Central memory CD8-positive, alpha-beta T cell (primary cell): Measurements from ENCODE around the gene MUC5B.
A peak's percentile ranks its signal among the peaks of the same experiment; 100 is the strongest.

Experiments used
- ATAC-seq: fragments of 150-1000 bp; cut with Tn5 transposase; replicated peaks from 2 replicates; pipeline ENCODE4 v1.10.0; 2022; ENCODE audit warnings: mild to moderate bottlenecking, moderate FRiP score, moderate number of reproducible peaks; ENCODE audit not compliant: poor library complexity, severe bottlenecking; ENCODE audit errors: extremely low read depth
- DNase-seq, 2 donors: peaks; one replicate each; pipeline ENCODE4 v3.0.0; 2021; ENCODE audit warnings: low spot score in 2 of 2
- H3K27ac Mint-ChIP-seq: one replicate; pipeline ENCODE4 v1.8.0; 2022; ENCODE audit warnings: low read depth, mild to moderate bottlenecking, moderate library complexity, mixed read lengths
- H3K27me3 Mint-ChIP-seq: one replicate; pipeline ENCODE4 v1.8.0; 2022; ENCODE audit warnings: mixed read lengths
- H3K36me3 Mint-ChIP-seq: one replicate; pipeline ENCODE4 v1.8.0; 2022; ENCODE audit warnings: mild to moderate bottlenecking, moderate library complexity, mixed read lengths; ENCODE audit not compliant: insufficient read depth
- H3K4me1 Mint-ChIP-seq: one replicate; pipeline ENCODE4 v1.8.0; 2022; ENCODE audit warnings: mixed read lengths
- H3K4me3 Mint-ChIP-seq: one replicate; pipeline ENCODE4 v1.8.0; 2022; ENCODE audit warnings: mild to moderate bottlenecking, moderate library complexity, mixed read lengths
- H3K9me3 Mint-ChIP-seq: one replicate; pipeline ENCODE4 v1.8.0; 2022; ENCODE audit warnings: mixed read lengths

MUC5B gene

DNA sequence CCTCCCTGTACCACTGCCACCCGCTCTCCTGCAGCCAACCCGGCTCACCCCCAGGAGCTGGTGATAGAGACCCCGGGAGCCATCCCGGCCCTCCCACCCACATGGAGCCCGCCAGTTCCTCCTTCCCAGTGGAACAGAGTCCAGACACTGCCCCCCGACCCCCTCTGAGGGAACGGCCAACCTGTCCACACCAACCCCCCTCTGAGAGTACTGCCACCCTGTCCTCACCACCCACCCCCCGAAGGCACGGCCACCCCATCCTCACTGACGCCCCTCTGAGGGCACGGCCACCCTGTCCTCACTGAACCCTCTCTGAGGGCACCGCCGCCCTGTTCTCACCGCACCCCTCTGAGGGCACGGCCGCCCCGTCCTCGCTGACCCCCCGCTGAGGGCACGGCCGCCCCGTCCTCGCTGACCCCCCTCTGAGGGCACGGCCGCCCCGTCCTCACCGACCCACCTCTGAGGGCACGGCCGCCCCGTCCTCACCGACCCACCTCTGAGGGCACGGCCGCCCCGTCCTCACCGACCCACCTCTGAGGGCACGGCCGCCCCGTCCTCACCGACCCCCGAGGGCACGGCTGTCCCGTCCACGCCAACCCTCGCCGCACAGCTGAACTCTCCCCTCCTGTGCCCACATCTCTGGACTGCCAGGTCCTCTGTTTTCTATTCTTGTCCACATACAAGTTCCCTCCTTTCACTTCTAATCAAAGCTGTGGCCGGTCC lies 68.6 kb downstream of the MUC5B start:
- DNase-seq (no peak), ATAC-seq (no peak)
- Mint-ChIP-seq H3K9me3 (no peaks in the 10 kb centered on the region), H3K4me3 (no peak overlapping the region), H3K27ac (no peak overlapping the region), H3K27me3 (no peaks in the 10 kb centered on the region), H3K4me1 (peaks cover 11% of the 10 kb centered on the region), H3K36me3 (peaks cover 16% of the 10 kb centered on the region)

DNA sequence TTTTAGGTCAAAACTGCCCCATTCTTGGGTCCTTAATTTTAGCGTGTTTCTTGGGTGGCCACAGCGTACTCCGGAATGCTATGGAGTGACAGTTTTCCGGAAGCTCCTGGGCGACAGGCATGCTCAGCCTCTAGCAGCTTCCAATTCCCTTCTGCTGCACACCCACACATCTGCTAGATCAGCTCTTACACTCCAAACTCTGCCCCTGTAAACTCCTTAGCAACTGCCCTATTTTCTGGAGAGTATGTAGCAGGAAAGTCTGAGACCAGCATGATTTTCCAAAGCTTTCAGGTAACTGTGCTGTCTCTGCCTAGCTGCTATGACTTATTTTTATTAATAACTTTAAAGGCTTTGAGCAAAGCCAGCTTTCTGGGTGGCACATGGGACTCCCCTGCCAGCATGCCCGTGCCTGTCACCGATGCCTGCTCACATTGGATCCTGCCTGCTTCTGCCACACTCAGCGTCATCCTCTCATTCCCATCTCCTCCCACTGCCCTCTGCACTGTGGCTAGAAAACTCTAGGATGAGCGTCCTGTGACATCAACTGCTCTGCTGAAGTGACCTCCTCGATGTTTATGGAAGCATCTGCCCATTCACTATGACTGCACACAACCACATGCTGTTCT lies 69.3 kb downstream of the MUC5B start:
- no peaks in the 10 kb centered on the region for H3K9me3 Mint-ChIP-seq
- peak overlapping the region; percentile 17 for H3K27ac Mint-ChIP-seq
- peaks cover 14% of the 10 kb centered on the region for H3K36me3 Mint-ChIP-seq
- no peak overlapping the region for H3K4me3 Mint-ChIP-seq
- DNase-seq (no peak), ATAC-seq (no peak)
- no peaks in the 10 kb centered on the region for H3K27me3 Mint-ChIP-seq
- peaks cover 11% of the 10 kb centered on the region for H3K4me1 Mint-ChIP-seq

DNA sequence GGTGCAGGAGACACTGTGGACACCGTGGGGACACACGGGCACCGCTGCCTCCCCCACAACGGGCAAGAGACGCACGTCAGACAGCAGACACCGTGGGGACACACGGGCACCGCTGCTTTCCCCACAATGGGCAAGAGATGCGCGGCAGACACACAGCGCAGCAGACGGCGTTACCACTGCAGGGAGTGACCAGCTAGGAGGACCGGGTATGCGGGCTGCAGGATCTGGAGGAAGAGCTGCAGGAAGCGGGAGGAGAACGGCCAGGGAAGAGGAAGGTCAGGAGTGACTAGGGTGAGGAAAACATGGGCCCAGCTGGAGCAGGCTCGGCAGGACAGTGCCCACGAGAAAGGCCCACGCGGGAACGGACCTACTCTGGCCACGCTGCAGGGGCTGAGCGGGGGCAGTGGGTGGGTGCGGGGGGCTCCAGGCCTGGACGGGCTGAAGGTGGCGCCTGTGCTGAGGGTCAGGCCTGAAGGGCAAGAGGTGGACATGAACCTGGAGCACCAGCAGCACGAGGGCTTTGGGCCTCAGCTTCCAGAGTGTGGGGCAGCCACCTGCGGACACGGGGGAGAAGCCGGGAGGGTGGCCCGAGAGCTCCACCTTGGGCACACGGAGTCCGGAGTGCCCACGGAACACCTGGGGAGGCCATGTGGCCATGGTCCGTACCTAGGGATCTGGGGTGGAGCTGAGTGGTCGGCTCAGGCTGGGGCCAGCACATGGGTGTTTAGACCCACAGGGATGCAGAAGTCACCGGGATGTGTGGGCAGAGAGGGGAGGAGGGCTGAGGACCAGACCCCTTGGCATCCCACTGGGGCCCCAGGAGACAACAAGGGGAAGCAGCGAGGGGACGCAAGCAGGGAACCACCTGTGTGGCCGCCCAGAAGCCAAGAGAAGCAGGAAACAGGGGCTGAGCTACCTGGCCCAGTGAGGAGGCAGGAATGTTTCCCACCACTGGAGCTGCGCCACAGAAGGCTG lies 70.1 kb downstream of the MUC5B start:
- H3K27me3 Mint-ChIP-seq: no peaks in the 10 kb centered on the region
- peaks cover 14% of the 10 kb centered on the region for H3K36me3 Mint-ChIP-seq
- H3K9me3 Mint-ChIP-seq: no peaks in the 10 kb centered on the region
- peaks cover 11% of the 10 kb centered on the region for H3K4me1 Mint-ChIP-seq
- peak overlapping the region; percentile 17 for H3K27ac Mint-ChIP-seq
- no peak overlapping the region for H3K4me3 Mint-ChIP-seq
- DNase-seq: no peak
- ATAC-seq: no peak

DNA sequence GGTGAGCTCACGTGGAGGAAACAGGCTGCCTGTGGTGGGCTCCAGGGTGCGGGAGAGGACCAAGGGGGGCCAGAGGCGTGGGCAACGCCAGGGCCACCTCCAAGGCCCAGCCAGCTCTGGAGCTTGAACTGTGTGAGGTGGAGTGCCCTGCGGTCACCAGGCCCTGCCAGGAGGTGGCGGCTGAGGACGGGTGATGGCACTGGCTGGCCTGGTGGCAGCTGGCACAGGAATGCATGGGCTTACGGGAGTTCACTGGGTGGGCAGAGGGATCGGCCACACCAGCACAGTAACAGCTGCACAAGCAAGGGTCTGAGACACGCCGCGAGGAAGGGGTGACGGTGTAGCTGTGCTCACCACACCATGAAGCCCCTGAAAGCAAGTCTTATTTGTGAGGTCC lies 70.8 kb downstream of the MUC5B start:
- H3K4me1 Mint-ChIP-seq: peaks cover 11% of the 10 kb centered on the region
- DNase-seq: no peak

DNA sequence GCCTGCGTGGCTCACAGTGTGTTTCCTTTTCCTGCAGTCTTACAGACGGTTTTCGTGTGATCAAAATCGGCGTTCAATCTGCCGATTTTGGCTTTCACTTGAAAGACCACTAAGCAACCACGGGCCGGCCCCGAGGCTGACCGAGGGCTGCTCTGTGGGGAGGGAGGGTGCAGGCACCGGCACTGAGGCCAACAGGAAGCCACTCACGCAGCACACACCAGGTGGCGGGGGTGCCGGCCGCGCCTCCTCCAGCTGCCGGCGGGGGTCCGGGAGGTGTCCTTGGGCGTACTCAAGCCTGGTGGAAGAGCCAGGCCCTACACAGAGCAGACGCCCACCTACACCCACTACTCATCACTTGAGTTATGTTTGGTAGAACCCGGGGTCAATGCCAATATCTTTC lies 72.2 kb downstream of the MUC5B start:
- ATAC-seq (no peak), DNase-seq (no peak)
- peaks cover 11% of the 10 kb centered on the region for H3K4me1 Mint-ChIP-seq
- H3K36me3 Mint-ChIP-seq: peaks cover 22% of the 10 kb centered on the region
- H3K27me3 Mint-ChIP-seq: no peaks in the 10 kb centered on the region
- no peaks in the 10 kb centered on the region for H3K9me3 Mint-ChIP-seq
- H3K4me3 Mint-ChIP-seq: no peak overlapping the region
- no peak overlapping the region for H3K27ac Mint-ChIP-seq

More for the DNA sequence above, 70.8 kb downstream of the MUC5B start:
- no peaks in the 10 kb centered on the region for H3K27me3 Mint-ChIP-seq
- no peak overlapping the region for H3K27ac Mint-ChIP-seq
- H3K36me3 Mint-ChIP-seq: peaks cover 18% of the 10 kb centered on the region
- H3K4me3 Mint-ChIP-seq: no peak overlapping the region
- peak; percentile 28 for ATAC-seq
- H3K9me3 Mint-ChIP-seq: no peaks in the 10 kb centered on the region

DNA sequence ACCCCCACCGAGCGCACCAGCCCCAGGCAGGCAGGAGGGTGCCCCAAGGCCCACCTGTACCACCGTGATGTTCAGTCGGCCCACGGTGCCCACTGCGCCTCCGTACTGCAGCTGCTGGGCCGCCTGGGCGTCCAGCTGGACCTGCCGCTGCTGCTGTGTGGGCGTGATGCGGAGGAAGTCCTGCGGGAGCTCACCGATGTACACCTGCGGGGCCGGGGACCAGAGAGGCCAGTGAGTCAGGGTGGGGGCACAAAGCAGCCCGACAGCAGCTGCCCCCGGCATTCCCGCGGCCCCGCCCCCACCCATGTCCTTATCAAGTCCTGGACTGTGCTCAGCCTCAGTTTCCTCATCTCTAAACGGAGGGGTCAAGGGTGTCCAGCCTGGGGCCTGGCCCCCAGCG lies 72.7 kb downstream of the MUC5B start:
- Mint-ChIP-seq H3K27ac (no peak overlapping the region), H3K4me3 (no peak overlapping the region), H3K4me1 (peaks cover 11% of the 10 kb centered on the region), H3K9me3 (no peaks in the 10 kb centered on the region), H3K36me3 (peaks cover 22% of the 10 kb centered on the region), H3K27me3 (no peaks in the 10 kb centered on the region)
- ATAC-seq (no peak), DNase-seq (no peak)

DNA sequence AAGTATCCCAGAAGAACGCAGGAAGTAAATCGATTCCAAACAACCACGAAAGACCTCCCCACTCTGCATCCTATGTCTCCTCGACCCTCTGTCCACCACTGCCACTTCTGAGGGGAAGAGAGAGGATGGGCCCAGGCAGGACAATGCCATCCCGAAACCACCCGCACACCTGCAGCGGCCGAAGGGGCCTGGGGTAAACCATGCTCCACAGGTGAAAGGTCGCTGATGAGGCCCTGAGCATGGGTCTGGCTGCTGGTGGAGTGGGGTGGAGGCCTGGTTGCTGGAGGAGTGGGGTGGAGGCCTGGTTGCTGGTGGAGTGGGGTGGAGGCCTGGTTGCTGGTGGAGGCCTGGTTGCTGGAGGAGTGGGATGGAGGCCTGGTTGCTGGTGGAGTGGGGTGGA lies 73.4 kb downstream of the MUC5B start:
- H3K4me3 Mint-ChIP-seq: no peak overlapping the region
- ATAC-seq: no peak
- no peaks in the 10 kb centered on the region for H3K9me3 Mint-ChIP-seq
- no peak overlapping the region for H3K27ac Mint-ChIP-seq
- H3K4me1 Mint-ChIP-seq: peaks cover 12% of the 10 kb centered on the region
- H3K27me3 Mint-ChIP-seq: no peaks in the 10 kb centered on the region
- DNase-seq: no peak
- H3K36me3 Mint-ChIP-seq: peaks cover 19% of the 10 kb centered on the region

DNA sequence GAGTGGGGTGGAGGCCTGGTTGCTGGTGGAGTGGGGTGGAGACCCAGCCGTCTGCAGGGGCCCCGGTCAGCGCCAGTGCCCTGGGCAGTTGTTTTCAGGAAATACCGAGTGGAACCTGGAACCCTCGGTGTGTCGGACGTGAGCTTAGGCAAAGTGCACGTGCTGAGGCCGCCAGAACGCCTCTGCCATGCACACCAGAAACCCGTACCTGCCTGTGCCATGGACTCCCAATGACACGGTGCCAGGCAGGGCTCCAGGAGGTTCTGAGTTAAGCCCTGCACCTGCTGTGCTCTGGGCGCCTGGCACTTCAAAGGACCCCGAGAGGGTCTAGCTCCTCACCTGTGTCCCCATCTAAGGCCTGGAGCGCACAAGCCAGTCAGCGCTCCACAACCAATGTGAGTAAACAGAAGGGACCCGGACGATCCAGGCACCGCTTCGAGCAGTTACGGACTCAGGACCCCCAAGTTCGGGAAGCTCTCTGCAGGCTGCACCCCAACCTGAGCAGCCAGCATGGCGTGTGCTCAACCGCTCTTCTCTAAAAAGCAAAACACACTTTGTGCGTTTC lies 74.2 kb downstream of the MUC5B start:
- H3K27me3 Mint-ChIP-seq: no peaks in the 10 kb centered on the region
- ATAC-seq: no peak
- no peaks in the 10 kb centered on the region for H3K9me3 Mint-ChIP-seq
- peaks cover 19% of the 10 kb centered on the region for H3K36me3 Mint-ChIP-seq
- no peak overlapping the region for H3K4me3 Mint-ChIP-seq
- no peak overlapping the region for H3K27ac Mint-ChIP-seq
- H3K4me1 Mint-ChIP-seq: peaks cover 14% of the 10 kb centered on the region
- DNase-seq: no peak

DNA sequence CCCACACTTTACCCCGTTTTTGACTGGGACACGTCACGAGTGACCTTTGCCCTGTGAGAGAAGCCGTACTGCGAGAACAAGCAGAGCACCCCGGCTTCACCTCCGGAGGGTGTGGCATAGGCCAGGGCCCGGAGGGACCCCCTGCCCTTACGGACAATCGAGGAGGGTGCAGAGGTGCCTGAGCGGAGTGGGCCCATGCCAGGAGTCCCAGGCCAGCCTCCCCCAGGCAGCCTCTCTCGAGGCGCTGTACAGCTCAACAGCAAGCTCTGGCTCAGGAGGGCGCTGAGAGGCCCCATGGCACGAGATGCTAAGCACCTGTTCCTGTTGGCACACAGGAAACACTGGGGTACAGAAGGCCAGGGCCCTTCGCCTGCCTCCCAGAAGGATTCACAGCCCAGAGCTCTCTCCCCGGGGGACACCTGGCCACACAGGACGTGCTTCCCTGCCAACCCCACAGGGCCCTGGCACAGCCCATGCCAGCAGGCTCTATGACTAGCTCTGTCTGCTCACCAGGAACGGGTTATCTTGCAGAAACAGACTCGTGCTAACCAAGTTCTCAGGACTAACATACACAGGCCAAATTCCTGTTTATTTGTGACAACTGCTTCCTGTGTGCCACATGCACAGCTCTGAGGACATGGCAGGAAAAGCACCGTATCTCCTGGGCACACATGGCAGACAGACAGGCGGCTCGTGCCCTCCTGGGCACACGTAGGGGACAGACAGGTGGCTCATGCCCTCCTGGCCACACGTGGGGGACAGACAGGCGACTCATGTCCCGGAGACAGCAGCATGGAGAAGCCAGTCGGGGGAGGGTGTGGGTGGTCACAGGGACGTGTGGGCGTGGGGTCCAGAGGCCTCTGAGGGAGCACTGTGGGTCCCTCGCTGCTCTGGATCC lies 75.0 kb downstream of the MUC5B start:
- DNase-seq (no peak), ATAC-seq (no peak)
- Mint-ChIP-seq H3K9me3 (no peaks in the 10 kb centered on the region), H3K4me1 (peaks cover 10% of the 10 kb centered on the region), H3K4me3 (no peak overlapping the region), H3K36me3 (peaks cover 15% of the 10 kb centered on the region), H3K27ac (no peak overlapping the region), H3K27me3 (no peaks in the 10 kb centered on the region)

DNA sequence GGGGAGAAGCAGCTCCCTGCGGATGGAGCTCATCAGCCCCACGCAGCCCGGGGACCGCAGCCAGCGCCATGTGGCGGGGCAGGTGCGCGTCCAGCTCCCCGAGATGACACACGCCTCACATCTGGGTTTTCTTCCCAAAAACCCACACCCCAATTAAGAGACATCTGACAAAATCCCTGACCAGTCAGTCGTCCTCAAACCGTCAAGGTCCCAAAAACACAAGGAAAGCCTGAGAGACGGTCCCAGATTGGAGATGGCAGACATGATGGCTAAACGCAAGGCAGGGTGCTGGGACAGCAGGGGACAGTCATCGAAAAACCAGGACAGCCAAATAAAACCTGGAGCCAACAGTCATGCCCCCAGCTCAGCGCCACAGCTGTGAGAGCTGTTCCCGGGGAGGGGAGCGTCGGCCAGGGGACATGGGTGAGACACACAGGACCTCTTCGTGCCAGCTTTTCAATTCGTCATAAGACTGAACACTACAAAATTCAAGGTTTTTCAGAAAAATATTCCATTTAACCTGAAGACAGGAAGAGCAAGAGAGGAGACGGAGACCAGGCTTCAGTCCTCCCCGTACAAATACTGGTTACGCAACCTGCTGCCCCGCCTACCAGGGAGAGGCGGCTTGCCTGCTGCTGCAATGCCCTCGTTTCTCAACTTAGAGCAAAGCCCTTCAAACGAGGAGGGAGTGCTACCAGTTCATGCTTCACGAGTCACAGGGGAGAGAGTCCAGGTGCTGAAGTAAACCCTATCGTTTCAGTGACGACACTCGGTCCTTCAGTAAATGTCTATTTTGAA lies 76.0 kb downstream of the MUC5B start:
- no peaks in the 10 kb centered on the region for H3K9me3 Mint-ChIP-seq
- H3K36me3 Mint-ChIP-seq: peaks cover 17% of the 10 kb centered on the region
- H3K27me3 Mint-ChIP-seq: no peaks in the 10 kb centered on the region
- H3K4me3 Mint-ChIP-seq: no peak overlapping the region
- H3K27ac Mint-ChIP-seq: no peak overlapping the region
- H3K4me1 Mint-ChIP-seq: peaks cover 16% of the 10 kb centered on the region
- DNase-seq (no peak), ATAC-seq (no peak)

DNA sequence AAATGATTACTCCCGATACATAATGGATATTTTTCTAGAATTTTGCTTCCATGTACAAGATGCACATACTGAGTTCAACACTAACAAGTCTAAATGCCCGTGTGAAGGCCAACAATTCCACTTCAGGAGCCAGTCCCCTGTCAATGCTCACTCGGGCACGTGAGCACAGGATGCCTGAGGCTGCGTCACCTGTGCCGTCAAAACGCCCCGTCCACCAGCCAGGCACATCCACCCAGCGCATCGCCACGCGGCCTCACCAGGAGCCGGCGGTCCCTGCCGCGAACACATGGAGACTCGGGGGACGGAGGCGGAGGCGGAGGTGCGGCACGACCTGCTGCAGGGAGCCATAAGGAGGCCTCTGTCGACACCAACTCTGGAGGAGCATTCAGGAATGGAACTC lies 76.8 kb downstream of the MUC5B start:
- no peaks in the 10 kb centered on the region for H3K9me3 Mint-ChIP-seq
- H3K4me1 Mint-ChIP-seq: peaks cover 16% of the 10 kb centered on the region
- DNase-seq: no peak
- H3K27ac Mint-ChIP-seq: no peak overlapping the region
- ATAC-seq: no peak
- H3K36me3 Mint-ChIP-seq: peaks cover 17% of the 10 kb centered on the region
- no peaks in the 10 kb centered on the region for H3K27me3 Mint-ChIP-seq
- no peak overlapping the region for H3K4me3 Mint-ChIP-seq
